GM23338 (cell line): ENCODE results near the gene TNS1. TPM values are rescaled to one million over a fixed set of nuclear protein-coding genes. Genes with fewer than 3 reads are reported as not detected.
A peak's percentile ranks its signal among the peaks of the same experiment; 100 is the strongest.

Experiments used
- ATAC-seq: fragments of 200-7000 bp; cut with Tn5 transposase; 3 replicates; pipeline ENCODE4 v1.9.1; 2020
- DNase-seq: peaks from one replicate; pipeline ENCODE4 v3.0.0-alpha.2; 2015; ENCODE audit warnings: low spot score
- H2AFZ ChIP-seq: fragments of 200-600 bp; sonication (generic); 2 replicates; pipeline ENCODE4 v1.8.0; 2016; ENCODE audit warnings: antibody characterized with exemption, mild to moderate bottlenecking, moderate library complexity
- H3F3A ChIP-seq: fragments of 200-600 bp; sonication (generic); replicated peaks from 2 replicates; pipeline ENCODE4 v1.8.0; 2017; ENCODE audit warnings: antibody characterized with exemption, mixed run types, low read depth
- H3K27ac ChIP-seq: fragments of 200-600 bp; sonication (generic); 2 replicates; pipeline ENCODE4 v1.6.1; 2016; ENCODE audit warnings: low read depth
- H3K27me3 ChIP-seq: fragments of 200-600 bp; sonication (generic); 2 replicates; pipeline ENCODE4 v1.8.0; 2016; ENCODE audit warnings: mild to moderate bottlenecking, mixed run types, moderate library complexity; ENCODE audit not compliant: insufficient read depth
- H3K36me3 ChIP-seq: fragments of 200-600 bp; sonication (generic); 2 replicates; pipeline ENCODE4 v1.8.0; 2016; ENCODE audit warnings: mild to moderate bottlenecking; ENCODE audit not compliant: insufficient read depth
- H3K4me1 ChIP-seq: fragments of 200-600 bp; sonication (generic); 2 replicates; pipeline ENCODE4 v1.8.0; 2016; ENCODE audit warnings: mild to moderate bottlenecking, moderate library complexity; ENCODE audit not compliant: insufficient read depth
- H3K4me2 ChIP-seq: fragments of 200-600 bp; sonication (generic); 2 replicates; pipeline ENCODE4 v1.7.1; 2017; ENCODE audit warnings: mixed run types
- H3K4me3 ChIP-seq: fragments of 200-600 bp; sonication (generic); 2 replicates; pipeline ENCODE4 v1.6.1; 2016; ENCODE audit warnings: mixed run types
- H3K79me2 ChIP-seq: fragments of 200-600 bp; sonication (generic); replicated peaks from 2 replicates; pipeline ENCODE4 v1.8.0; 2017; ENCODE audit warnings: mild to moderate bottlenecking; ENCODE audit not compliant: insufficient read depth
- H3K9me2 ChIP-seq: fragments of 200-600 bp; sonication (generic); 2 replicates; pipeline ENCODE4 v1.8.0; 2017; ENCODE audit not compliant: insufficient read depth
- H4K20me1 ChIP-seq: fragments of 200-600 bp; sonication (generic); replicated peaks from 2 replicates; pipeline ENCODE4 v1.8.0; 2017; ENCODE audit warnings: mild to moderate bottlenecking; ENCODE audit not compliant: insufficient read depth
- H3K27ac Mint-ChIP-seq: 2 replicates; pipeline ENCODE4 v1.8.0; 2020; ENCODE audit warnings: inconsistent platforms, mild to moderate bottlenecking, moderate library complexity, mixed read lengths
- H3K27me3 Mint-ChIP-seq: 3 replicates; pipeline ENCODE4 v1.8.0; 2022; ENCODE audit warnings: low read depth, mild to moderate bottlenecking, moderate library complexity, mixed read lengths, inconsistent platforms; ENCODE audit not compliant: insufficient read depth, poor library complexity
- H3K36me3 Mint-ChIP-seq: 3 replicates; pipeline ENCODE4 v1.8.0; 2021; ENCODE audit warnings: low read depth, mild to moderate bottlenecking, inconsistent platforms, moderate library complexity, mixed read lengths
- H3K4me1 Mint-ChIP-seq: 3 replicates; pipeline ENCODE4 v1.8.0; 2020; ENCODE audit warnings: mild to moderate bottlenecking, inconsistent platforms, mixed read lengths
- H3K4me3 Mint-ChIP-seq: 3 replicates; pipeline ENCODE4 v1.8.0; 2021; ENCODE audit warnings: moderate library complexity, mild to moderate bottlenecking, inconsistent platforms, mixed read lengths
- H3K9me3 Mint-ChIP-seq: 3 replicates; pipeline ENCODE4 v1.8.0; 2020; ENCODE audit warnings: moderate library complexity, mild to moderate bottlenecking, inconsistent platforms, mixed read lengths
- CREB1 ChIP-seq: fragments of 250-450 bp; sonication (Bioruptor Pico); IDR thresholded peaks from 2 replicates; pipeline ENCODE4 v1.5.0; 2020; ENCODE audit warnings: low read depth, mild to moderate bottlenecking, moderate library complexity
- ETS1 ChIP-seq: IDR thresholded peaks from 2 replicates; pipeline ENCODE4 v1.6.1; 2016; ENCODE audit warnings: antibody characterized with exemption
- EZH2phosphoT487 ChIP-seq: fragments of 200-600 bp; sonication (generic); IDR thresholded peaks from one replicate; pipeline ENCODE4 v1.8.1; 2018; ENCODE audit warnings: antibody characterized with exemption; ENCODE audit not compliant: unreplicated experiment
- POLR2AphosphoS5 ChIP-seq: IDR thresholded peaks from 2 replicates; pipeline ENCODE4 v1.6.1; 2016; ENCODE audit warnings: antibody characterized with exemption, low read depth
- ZNF114 ChIP-seq: fragments of 250-450 bp; sonication (Bioruptor Pico); IDR thresholded peaks from 2 replicates; pipeline ENCODE4 v1.5.0; 2020; ENCODE audit warnings: mild to moderate bottlenecking, moderate library complexity
- ZNF331 ChIP-seq: fragments of 250-450 bp; sonication (Bioruptor Pico); IDR thresholded peaks from 2 replicates; pipeline ENCODE4 v1.5.0; 2020; ENCODE audit warnings: low read depth, mild to moderate bottlenecking, moderate library complexity
- ZNF462 ChIP-seq: fragments of 250-450 bp; sonication (Bioruptor Pico); IDR thresholded peaks from 2 replicates; pipeline ENCODE4 v1.5.0; 2020; ENCODE audit warnings: mild to moderate bottlenecking, moderate library complexity
- polyA plus RNA-seq: library from polyadenylated mRNA; unstranded; fragments of >200 nt; fragmentation: Nextera tagmentation; extraction: Ambion mirVana; gene quantifications from 2 replicates; pipeline ENCODE4 v1.2.1, GENCODE V29; 2016
- total RNA-seq: library from RNA; depleted of rRNA; stranded (reverse); fragments of >200 nt; shearing (Covaris generic); gene quantifications from 2 replicates; pipeline ENCODE4 v1.2.3, GENCODE V29; 2014

TNS1 gene
- total and polyA plus RNA-seq, 2 experiments from 2014 or later = 2.0 to 7.4 TPM

DNA sequence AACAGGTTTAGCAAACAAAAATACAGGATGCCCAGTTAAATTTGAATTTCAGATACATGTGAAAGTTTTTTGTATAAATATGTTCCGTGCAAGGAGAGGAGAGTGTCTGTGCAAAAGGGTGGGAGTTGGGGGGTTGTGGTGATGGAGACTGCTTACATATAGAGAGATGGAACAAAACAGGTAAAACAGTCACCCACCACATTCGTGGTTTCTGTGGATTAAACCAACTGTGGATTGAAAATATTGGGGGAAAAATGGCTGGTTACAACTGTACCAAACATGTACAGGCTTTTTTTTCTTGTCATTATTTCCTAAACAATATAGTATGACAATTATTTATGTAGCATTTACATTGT is 245.7 kb downstream of the TNS1 start (continued):
- TF ChIP-seq ZNF462 (CRISPR knock-in tag) = no peak

DNA sequence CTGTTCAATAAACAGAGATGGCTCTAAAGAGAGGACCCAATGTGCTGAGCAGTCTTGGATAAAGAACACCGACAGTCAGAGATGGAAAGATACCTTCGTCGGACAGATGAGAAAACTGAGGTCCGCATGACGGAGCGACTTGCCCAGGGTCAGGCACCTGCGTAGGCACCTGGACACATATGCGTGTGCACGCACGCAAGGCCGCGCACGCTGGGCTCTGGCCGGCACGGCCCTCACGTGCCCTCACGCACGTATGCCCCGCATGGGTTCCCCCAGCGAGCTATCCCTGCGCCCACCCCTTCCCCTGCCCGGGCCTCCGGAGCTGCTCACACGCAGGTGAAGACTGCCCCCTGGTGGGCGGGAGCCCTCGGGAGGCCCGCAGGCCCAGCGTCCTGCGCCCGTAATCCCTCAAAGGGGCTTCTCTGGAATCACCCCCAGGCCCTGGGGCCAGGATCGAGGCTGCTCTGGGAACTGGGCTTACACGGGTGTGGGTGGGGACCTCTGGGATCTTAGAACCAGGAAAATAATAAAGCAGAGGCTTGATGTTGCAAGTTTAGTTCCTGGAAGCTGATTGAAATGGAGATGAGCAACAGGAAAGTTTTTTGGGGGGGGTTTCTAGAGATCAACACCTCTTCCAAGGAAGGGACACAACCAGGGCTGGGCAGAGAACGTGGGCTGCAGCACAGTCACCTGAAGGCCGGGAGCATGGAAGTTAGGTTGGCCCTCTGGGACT is 246.3 kb downstream of the TNS1 start:
- H3K27me3 ChIP-seq = 0 out of 2 replicates have a peak, but pooled peaks cover 5% of the 10 kb centered on the region
- ATAC-seq = peak; percentile 99
- peak overlapping the region; percentile 98 for H2AFZ ChIP-seq
- Mint-ChIP-seq H3K36me3 (no peaks in the 10 kb centered on the region), H3K4me3 (peak overlapping the region; percentile 63; the same call in 2 of the 3 replicates), H3K4me1 (peaks cover 3% of the 10 kb centered on the region; the same call in 2 of the 3 replicates), H3K9me3 (peaks cover 3% of the 10 kb centered on the region; the same call in 2 of the 3 replicates), H3K27ac (no peak overlapping the region), H3K27me3 (no peaks in the 10 kb centered on the region)
- no peaks in the 10 kb centered on the region for H3K79me2 ChIP-seq
- H3K9me2 ChIP-seq = no peaks in the 10 kb centered on the region
- DNase-seq = peak; percentile 93
- H3K4me1 ChIP-seq = peaks cover 9% of the 10 kb centered on the region; the same call in 1 of the 2 replicates
- no peaks in the 10 kb centered on the region for H4K20me1 ChIP-seq
- no peaks in the 10 kb centered on the region for H3K36me3 ChIP-seq
- peak overlapping the region; percentile 71; the same call in 1 of the 2 replicates for H3K4me2 ChIP-seq
- no peak overlapping the region for H3K27ac ChIP-seq
- H3F3A ChIP-seq = no peaks in the 10 kb centered on the region
- H3K4me3 ChIP-seq = peak overlapping the region; percentile 47
- TF ChIP-seq CREB1 (CRISPR knock-in tag) (peak; percentile 63), POLR2AphosphoS5 (no peak), EZH2phosphoT487 (no peak), ZNF114 (CRISPR knock-in tag) (no peak), ZNF462 (CRISPR knock-in tag) (no peak), ZNF331 (CRISPR knock-in tag) (no peak), ETS1 (no peak)
